ENCODE measurements around the gene CHN2. TPM values are rescaled to one million over a fixed set of nuclear protein-coding genes. Genes with fewer than 3 reads are reported as not detected.

The CHN2 gene
- total RNA-seq, 1 donor from 2014 or later = 0.64 TPM

- H3K27ac Mint-ChIP-seq (ENCODE audit: unreplicated experiment) = no peak overlapping the region
- no peaks in the 10 kb centered on the region for H3K36me3 Mint-ChIP-seq (ENCODE audit: unreplicated experiment)
- no peak overlapping the region for H3K4me3 Mint-ChIP-seq (ENCODE audit: unreplicated experiment)
- no peak for DNase-seq (ENCODE audit: extremely low spot score, unreplicated experiment)
- no peaks in the 10 kb centered on the region for H3K4me1 Mint-ChIP-seq (ENCODE audit: unreplicated experiment)
- TF ChIP-seq, protein P1, sequence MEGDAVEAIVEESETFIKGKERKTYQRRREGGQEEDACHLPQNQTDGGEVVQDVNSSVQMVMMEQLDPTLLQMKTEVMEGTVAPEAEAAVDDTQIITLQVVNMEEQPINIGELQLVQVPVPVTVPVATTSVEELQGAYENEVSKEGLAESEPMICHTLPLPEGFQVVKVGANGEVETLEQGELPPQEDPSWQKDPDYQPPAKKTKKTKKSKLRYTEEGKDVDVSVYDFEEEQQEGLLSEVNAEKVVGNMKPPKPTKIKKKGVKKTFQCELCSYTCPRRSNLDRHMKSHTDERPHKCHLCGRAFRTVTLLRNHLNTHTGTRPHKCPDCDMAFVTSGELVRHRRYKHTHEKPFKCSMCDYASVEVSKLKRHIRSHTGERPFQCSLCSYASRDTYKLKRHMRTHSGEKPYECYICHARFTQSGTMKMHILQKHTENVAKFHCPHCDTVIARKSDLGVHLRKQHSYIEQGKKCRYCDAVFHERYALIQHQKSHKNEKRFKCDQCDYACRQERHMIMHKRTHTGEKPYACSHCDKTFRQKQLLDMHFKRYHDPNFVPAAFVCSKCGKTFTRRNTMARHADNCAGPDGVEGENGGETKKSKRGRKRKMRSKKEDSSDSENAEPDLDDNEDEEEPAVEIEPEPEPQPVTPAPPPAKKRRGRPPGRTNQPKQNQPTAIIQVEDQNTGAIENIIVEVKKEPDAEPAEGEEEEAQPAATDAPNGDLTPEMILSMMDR (IDR thresholded peaks at IDR 0.05) = no peak
- H3K27me3 Mint-ChIP-seq (ENCODE audit: unreplicated experiment) = peaks cover 25% of the 10 kb centered on the region
- H3K9me3 Mint-ChIP-seq (ENCODE audit: unreplicated experiment) = no peaks in the 10 kb centered on the region
Observed at GRCh38 chr7:29158795-29159423, 35.7 kb upstream of the CHN2 start.

DNA sequence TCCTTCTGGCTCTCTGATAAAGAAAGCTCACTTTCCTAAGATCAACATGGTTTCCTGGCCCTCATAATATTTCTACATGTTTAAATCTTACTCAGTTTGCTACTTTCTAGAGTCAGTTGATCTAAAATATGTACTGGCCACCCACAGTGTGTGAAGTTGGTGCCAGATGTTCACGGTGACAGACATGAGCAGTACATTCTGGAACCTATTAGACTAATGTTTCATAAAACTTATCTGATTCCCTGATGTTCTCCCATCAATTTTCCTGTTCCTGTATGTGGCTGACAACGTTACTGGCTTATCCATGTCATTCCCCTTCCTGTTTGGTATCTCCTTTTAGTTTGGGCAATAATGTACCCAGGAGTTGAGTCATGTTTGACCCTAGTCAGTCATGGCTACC, 34.5 kb upstream of the CHN2 start:
- no peaks in the 10 kb centered on the region for H3K4me1 Mint-ChIP-seq (ENCODE audit: unreplicated experiment)
- DNase-seq (ENCODE audit: extremely low spot score, unreplicated experiment) = no peak
- H3K36me3 Mint-ChIP-seq (ENCODE audit: unreplicated experiment) = no peaks in the 10 kb centered on the region
- TF ChIP-seq, protein P1 (IDR thresholded peaks at IDR 0.05) = no peak
- H3K27ac Mint-ChIP-seq (ENCODE audit: unreplicated experiment) = no peak overlapping the region
- H3K4me3 Mint-ChIP-seq (ENCODE audit: unreplicated experiment) = no peak overlapping the region
- no peaks in the 10 kb centered on the region for H3K9me3 Mint-ChIP-seq (ENCODE audit: unreplicated experiment)
- H3K27me3 Mint-ChIP-seq (ENCODE audit: unreplicated experiment) = peaks cover 25% of the 10 kb centered on the region

DNA sequence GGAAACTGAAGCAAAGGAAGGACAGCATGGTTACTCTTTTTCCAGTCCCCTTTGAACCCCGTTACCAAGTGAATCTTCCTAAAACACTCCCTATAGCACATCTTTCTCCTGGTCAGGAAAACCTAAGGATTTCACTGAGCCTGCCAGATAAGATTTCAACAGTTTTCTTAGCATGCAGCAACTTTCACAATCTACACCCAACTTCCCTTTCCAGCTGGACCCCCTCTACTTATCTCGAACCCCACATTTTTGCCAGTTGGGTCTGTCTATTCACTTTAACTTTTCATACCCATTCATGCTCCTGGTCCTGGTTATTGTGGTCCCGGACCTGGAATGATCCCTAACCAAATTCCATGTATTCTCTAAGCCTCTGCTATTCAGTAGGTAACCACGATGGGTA, 33.3 kb upstream of the CHN2 start:
- Mint-ChIP-seq H3K4me1 (ENCODE audit: unreplicated experiment) (no peaks in the 10 kb centered on the region), H3K27me3 (ENCODE audit: unreplicated experiment) (peaks cover 22% of the 10 kb centered on the region), H3K27ac (ENCODE audit: unreplicated experiment) (no peak overlapping the region), H3K4me3 (ENCODE audit: unreplicated experiment) (no peak overlapping the region), H3K36me3 (ENCODE audit: unreplicated experiment) (peaks cover 1% of the 10 kb centered on the region), H3K9me3 (ENCODE audit: unreplicated experiment) (peaks cover 4% of the 10 kb centered on the region)
- TF ChIP-seq, protein P1 (IDR thresholded peaks at IDR 0.05) = no peak
- DNase-seq (ENCODE audit: extremely low spot score, unreplicated experiment) = no peak

- TF ChIP-seq, protein P1 (IDR thresholded peaks at IDR 0.05) = no peak
- H3K36me3 Mint-ChIP-seq (ENCODE audit: unreplicated experiment) = peaks cover 1% of the 10 kb centered on the region
- no peak overlapping the region for H3K4me3 Mint-ChIP-seq (ENCODE audit: unreplicated experiment)
- H3K9me3 Mint-ChIP-seq (ENCODE audit: unreplicated experiment) = peaks cover 7% of the 10 kb centered on the region
- H3K27ac Mint-ChIP-seq (ENCODE audit: unreplicated experiment) = no peak overlapping the region
- H3K27me3 Mint-ChIP-seq (ENCODE audit: unreplicated experiment) = peaks cover 13% of the 10 kb centered on the region
- H3K4me1 Mint-ChIP-seq (ENCODE audit: unreplicated experiment) = no peaks in the 10 kb centered on the region
- no peak for DNase-seq (ENCODE audit: extremely low spot score, unreplicated experiment)
Observed at GRCh38 chr7:29162577-29162976, 32.0 kb upstream of the CHN2 start.

DNA sequence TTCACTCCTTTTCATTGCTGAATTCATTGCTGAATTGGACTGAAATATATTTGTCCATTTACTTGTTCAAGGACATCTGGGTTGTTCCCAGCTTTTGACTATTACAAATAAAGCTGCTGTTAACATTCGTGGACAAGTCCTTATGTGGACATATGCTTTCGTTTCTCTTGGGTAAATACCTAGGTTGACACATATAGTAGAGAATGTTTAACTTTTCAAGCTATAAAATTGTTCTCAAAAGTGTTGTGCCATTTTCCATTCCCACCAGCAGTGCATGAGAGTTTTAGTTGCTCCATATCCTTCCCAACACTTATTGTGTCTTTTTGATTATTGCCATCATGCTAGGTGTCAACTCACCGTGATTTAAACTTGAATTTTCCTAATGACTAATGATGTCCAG, 30.7 kb upstream of the CHN2 start:
- Mint-ChIP-seq H3K4me1 (ENCODE audit: unreplicated experiment) (no peaks in the 10 kb centered on the region), H3K36me3 (ENCODE audit: unreplicated experiment) (peaks cover 1% of the 10 kb centered on the region), H3K27ac (ENCODE audit: unreplicated experiment) (no peak overlapping the region), H3K4me3 (ENCODE audit: unreplicated experiment) (no peak overlapping the region), H3K9me3 (ENCODE audit: unreplicated experiment) (peaks cover 7% of the 10 kb centered on the region), H3K27me3 (ENCODE audit: unreplicated experiment) (peaks cover 11% of the 10 kb centered on the region)
- no peak for DNase-seq (ENCODE audit: extremely low spot score, unreplicated experiment)
- TF ChIP-seq, protein P1 (IDR thresholded peaks at IDR 0.05) = no peak

All from osteocyte (in vitro differentiated cells).